ENCODE results near the gene GALNT2. TPM values are rescaled to one million over a fixed set of nuclear protein-coding genes. Genes with fewer than 3 reads are reported as not detected.

GALNT2 gene
- total RNA-seq, 1 donor from 2014 or later, result 31.9 TPM

DNA sequence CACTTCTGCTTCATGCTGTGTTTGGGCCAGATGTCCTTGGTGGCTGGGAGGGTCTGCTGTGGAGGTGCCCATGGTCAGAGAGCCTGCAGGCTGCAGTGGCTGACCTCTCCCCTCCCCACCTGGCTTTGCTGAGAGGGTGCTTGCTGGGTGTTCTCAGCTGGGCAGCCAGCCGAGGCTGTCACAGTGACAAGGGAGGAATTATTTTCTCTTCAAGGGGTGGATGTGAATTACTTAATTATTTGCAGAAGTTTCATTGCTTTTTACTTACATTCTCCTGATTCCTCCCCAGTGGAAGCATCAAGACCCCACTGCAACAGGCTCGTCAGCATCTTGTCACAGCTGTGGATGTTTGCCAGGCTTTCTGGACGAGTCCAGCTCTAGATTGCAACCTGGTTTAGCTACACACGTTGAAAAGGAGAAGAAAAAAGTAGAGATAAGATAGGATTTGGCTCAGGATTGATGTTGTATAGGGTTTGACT lies 70.3 kb downstream of the GALNT2 start:
- peaks cover 5% of the 10 kb centered on the region for H3K36me3 ChIP-seq (ENCODE audit: control insufficient read depth, insufficient read depth, low read length)
- no peaks in the 10 kb centered on the region for H3K27me3 ChIP-seq (ENCODE audit: control insufficient read depth, insufficient read depth, low read length)
- DNase-seq (ENCODE audit: low read depth) (no peak), FAIRE-seq (no peak)
- TF ChIP-seq CTCF (IDR thresholded peaks at IDR 0.05; ENCODE audit: insufficient read depth, low read length, severe bottlenecking), result no peak
- no peak overlapping the region for H3K4me3 ChIP-seq (ENCODE audit: low read depth, low read length)

DNA sequence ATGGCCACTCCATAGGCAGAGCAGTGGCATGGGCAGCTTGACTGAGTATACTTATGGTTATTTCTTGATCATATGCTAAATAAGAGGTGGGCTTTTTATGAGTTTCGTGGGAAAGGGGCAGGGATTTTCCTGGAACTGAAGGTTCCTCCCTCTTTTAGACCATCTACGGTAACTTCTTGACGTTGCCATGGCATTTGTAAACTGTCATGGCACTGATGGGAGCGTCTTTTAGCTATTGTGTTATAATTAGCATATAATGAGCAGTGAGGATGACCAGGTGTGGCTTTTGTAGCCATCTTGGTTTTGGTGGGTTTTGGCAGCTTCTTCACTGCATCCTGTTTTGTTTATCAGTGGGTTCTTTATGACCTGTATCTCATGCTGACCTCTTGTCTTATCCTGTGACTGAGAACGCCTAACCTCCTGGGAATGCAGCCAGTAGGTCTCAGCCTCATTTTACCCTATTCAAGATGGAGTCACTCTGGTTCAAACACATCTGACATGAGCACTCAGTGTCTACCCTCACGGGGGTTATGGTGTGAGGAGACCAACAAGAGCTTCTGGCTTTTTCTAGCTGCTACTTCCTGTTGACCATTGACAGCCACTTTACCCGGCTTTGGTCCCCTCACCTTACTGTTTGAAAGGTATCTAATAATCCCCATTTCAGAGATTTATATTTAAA lies 71.7 kb downstream of the GALNT2 start:
- Histone ChIP-seq H3K27me3 (ENCODE audit: control insufficient read depth, insufficient read depth, low read length) (no peaks in the 10 kb centered on the region), H3K36me3 (ENCODE audit: control insufficient read depth, insufficient read depth, low read length) (peaks cover 5% of the 10 kb centered on the region), H3K4me3 (ENCODE audit: low read depth, low read length) (no peak overlapping the region)
- DNase-seq (ENCODE audit: low read depth), result no peak
- TF ChIP-seq CTCF (IDR thresholded peaks at IDR 0.05; ENCODE audit: insufficient read depth, low read length, severe bottlenecking), result no peak
- no peak for FAIRE-seq

DNA sequence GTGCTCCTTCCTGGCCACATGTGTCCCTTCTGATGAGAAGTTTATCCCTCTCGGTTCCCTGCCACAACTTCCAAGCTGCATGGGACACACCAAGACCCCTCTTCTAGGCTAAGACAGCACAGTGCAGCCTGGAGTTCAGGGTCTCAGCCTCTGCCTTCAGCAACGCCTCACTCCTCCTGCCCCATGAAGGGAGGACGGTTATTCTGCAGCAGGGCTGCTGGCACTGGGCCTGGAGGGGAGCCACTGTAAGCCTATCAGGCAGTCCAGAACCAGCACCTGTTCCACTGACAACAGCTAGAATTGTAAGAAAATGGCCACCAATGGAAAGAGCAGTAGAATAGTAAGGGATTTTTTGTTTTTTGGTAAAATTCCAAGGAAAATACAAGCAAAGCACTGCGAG lies 72.3 kb downstream of the GALNT2 start:
- DNase-seq (ENCODE audit: low read depth), result no peak
- no peak overlapping the region for H3K4me3 ChIP-seq (ENCODE audit: low read depth, low read length)
- H3K27me3 ChIP-seq (ENCODE audit: control insufficient read depth, insufficient read depth, low read length), result no peaks in the 10 kb centered on the region
- no peak for FAIRE-seq
- TF ChIP-seq CTCF (IDR thresholded peaks at IDR 0.05; ENCODE audit: insufficient read depth, low read length, severe bottlenecking), result no peak
- H3K36me3 ChIP-seq (ENCODE audit: control insufficient read depth, insufficient read depth, low read length), result peaks cover 5% of the 10 kb centered on the region

DNA sequence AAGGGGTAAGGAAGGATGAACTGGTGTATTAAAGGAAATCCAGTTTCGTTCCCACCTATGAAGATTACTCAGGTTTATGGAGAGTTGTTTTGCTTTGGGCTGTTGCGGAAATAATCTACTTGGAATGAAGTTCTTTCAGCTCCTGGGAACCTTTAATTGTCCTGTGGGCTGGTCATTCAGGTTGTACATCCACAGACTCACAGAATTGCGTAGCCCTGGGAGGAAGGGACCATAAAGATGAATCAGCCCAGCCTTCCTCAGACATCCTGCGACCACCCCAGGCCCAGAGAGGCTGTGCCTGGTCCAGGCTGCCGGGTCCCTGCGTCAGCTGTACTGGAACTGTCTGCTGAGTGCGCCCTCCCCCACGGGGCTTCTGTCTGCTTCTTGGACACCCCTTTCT lies 72.7 kb downstream of the GALNT2 start:
- no peaks in the 10 kb centered on the region for H3K27me3 ChIP-seq (ENCODE audit: control insufficient read depth, insufficient read depth, low read length)
- FAIRE-seq (no peak), DNase-seq (ENCODE audit: low read depth) (no peak)
- H3K4me3 ChIP-seq (ENCODE audit: low read depth, low read length), result no peak overlapping the region
- H3K36me3 ChIP-seq (ENCODE audit: control insufficient read depth, insufficient read depth, low read length), result peaks cover 4% of the 10 kb centered on the region
- no peak for TF ChIP-seq CTCF (IDR thresholded peaks at IDR 0.05; ENCODE audit: insufficient read depth, low read length, severe bottlenecking)

- peaks cover 5% of the 10 kb centered on the region for H3K36me3 ChIP-seq (ENCODE audit: control insufficient read depth, insufficient read depth, low read length)
- FAIRE-seq, result peak; percentile 7
- no peak overlapping the region for H3K4me3 ChIP-seq (ENCODE audit: low read depth, low read length)
- H3K27me3 ChIP-seq (ENCODE audit: control insufficient read depth, insufficient read depth, low read length), result no peaks in the 10 kb centered on the region
- no peak for DNase-seq (ENCODE audit: low read depth)
- no peak for TF ChIP-seq CTCF (IDR thresholded peaks at IDR 0.05; ENCODE audit: insufficient read depth, low read length, severe bottlenecking)
Observed at GRCh38 chr1:230140221-230141020, 73.4 kb downstream of the GALNT2 start.
